HG03280 (cell line): ENCODE results near the gene ZFYVE16.
"Not testable (repeated sequence)": the region's sequence is repeated elsewhere in the genome, so short reads cannot be mapped to it uniquely, and the experiment has no call there.

Experiments
- ATAC-seq: cut with Tn5 transposase; IDR thresholded peaks from one replicate; pipeline ENCODE4 v1.9.1; 2021; ENCODE audit warnings: mild to moderate bottlenecking, moderate library complexity; ENCODE audit not compliant: unreplicated experiment

Gene ZFYVE16

GRCh38 chr5:80487444-80487828 is 79.6 kb downstream of the ZFYVE16 start:
- no peak for ATAC-seq

DNA sequence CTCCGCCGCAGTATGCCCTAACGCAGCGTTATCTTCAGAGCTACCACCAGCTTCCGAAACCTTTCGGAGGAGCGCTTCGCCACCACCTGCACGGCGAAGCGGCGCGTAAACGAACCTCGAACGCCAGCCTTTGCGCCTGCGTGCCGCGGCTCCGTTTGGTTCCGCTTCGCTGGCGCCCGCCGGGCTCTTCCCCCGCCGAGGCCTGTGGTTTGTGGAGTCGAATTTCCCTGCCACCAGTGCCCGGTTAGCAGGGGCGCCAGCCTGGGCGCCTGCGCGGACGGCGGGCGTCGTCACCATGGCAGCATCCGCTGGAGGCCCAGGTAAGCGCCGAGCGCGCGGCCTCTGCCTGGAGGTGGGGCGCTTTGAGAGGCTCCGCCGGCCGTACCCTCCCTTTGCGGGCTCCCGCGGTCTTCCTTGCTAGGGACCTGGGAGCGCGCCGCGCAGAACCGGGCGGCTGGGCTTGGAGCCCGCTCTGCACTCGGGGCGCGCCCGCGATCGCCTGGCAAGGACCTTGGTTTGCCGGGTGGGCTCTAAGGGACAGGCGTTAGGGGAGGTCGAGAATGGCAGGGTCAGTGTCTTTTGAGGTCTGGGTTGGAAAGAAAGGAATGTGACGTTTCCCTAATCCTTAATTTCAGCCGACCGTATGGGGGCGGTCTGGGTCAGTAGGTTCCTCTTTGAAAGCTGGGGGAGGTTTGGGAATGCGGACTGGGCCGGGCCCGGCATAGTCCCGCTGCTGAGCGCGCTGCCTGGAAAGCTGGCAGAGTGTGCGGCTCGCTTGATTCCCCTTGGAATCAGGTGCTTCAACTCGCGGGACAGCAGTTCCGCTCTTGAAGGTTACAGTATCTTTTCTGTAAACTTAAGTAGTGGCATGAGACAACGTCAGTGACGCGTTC is 80.2 kb downstream of the ZFYVE16 start, which contains the start of gene FAM151B:
FAM151B (plus strand) TSS at position 272 of the 893 bp plus-strand sequence; CDS start at position 296, 24 bp downstream.
- ATAC-seq, result peak; percentile 89

DNA sequence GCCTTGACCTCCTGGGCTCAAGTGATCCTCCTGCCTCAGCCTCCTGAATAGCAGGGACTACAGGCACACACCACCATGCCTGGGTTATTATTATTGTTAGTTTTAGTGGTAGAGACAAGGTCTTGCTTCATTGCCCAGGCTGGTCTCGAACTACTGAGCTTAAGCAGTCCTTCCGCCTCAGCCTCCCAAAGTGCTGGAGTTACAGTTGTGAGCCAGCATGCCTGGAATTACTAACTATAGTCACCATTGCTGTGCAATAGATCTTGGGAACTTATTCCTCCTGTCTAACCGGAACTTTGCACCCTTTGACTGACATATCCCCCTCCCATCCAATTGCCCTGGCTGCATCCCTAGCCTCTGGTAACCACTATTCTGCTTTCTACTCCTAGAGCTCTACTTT is 83.4 kb downstream of the ZFYVE16 start:
- ATAC-seq, result no peak

DNA sequence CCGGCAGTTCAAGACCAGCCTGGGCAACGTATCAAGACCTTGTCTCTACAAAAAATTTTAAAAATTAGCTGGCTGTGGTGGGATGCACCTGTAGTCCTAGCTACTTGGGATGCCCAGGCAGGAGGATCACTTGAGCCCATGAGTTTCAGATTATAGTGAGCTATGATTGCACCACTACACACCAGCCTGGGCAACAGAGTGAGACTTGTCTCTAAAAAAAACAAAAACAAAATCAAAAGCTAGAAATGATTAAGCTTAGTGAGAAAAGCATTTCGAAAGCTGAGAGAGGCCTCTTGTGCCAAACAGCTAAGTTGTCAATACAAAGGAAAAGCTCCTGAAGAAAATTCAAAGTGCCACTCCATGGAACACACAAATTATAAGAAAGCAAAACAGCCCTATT is 84.9 kb downstream of the ZFYVE16 start:
- ATAC-seq, result no peak

DNA sequence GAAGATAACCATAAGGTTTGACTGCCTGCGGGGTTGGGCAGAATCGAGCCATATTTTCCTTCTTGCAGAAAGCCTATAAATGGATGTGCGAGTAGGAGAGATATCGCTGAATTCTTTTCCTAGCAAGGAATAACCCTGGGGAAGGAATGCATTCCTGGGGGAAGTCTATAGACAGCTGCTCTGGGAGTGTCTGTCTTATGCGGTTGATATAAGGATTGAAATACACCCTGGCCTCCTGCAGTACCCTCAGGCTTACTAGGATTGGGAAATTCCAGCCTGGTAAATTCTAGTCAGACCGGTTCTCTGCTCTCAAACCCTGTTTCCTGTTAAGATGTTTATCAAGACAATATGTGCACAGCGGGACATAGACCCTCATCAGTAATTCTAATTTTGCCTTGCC is 85.6 kb downstream of the ZFYVE16 start:
- ATAC-seq, result not testable (repeated sequence)

DNA sequence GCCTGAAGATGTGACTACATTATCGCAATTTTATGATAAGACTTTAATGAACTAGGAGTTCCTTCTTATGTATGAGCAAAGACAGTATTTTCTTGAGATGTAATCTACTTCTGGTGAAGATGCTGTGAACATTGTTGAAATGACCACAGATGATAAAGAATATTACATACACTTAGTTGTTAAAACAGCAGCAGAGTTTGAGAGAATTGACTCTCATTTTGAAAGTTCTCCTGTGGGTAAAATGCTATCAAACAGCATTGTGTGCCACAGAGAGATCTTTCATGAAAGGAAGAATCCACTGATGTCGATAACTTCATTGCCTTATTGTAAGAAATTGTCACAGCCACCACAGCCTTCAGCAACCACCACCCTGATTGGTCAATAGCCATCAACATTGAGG is 88.0 kb downstream of the ZFYVE16 start:
- ATAC-seq, result no peak

- ATAC-seq, result no peak
Observed at GRCh38 chr5:80502800-80503199, 94.9 kb downstream of the ZFYVE16 start.

- ATAC-seq, result no peak
Observed at GRCh38 chr5:80503641-80504040, 95.8 kb downstream of the ZFYVE16 start.

GRCh38 chr5:80504833-80505232 is 97.0 kb downstream of the ZFYVE16 start:
- ATAC-seq, result no peak

DNA sequence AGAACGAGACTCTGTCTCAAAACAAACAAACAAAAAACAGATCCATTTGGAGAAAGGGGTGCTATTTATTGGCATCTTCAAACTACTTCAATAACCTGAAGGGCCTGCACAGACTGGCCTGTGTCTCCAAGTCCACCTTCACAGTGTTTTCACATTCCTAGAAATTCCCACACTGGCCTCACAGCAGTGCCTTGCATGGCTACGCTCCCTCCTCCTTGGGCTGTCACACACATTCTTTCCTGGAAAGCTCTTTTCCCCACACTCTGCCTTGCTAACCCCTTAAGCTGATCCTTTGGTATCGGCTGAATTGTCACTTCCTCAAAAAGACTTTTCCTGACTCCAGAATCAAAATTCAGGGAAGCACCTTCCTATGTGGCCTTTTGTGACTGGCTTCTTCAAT is 99.8 kb downstream of the ZFYVE16 start:
- ATAC-seq, result no peak

GRCh38 chr5:80508844-80509243 is 101.0 kb downstream of the ZFYVE16 start:
- no peak for ATAC-seq

DNA sequence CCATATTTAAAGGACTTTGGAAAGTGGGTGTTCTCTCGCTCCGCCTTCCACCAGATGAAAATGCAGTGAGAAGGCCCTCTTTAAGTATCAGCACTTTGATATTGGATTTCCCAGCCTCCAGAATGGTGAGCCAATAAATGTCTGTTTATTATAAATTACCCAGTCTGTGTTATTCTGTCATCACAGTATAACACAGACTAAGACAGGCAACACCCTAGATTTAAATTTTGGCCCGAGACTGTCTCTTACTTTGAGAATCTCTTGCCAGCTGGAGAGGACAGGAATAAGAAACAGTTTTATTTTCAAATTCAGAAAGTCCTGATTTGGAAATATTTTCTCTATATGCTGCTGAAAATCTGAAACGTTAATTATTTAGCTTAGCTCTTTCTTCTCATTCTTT is 101.5 kb downstream of the ZFYVE16 start:
- ATAC-seq, result no peak

DNA sequence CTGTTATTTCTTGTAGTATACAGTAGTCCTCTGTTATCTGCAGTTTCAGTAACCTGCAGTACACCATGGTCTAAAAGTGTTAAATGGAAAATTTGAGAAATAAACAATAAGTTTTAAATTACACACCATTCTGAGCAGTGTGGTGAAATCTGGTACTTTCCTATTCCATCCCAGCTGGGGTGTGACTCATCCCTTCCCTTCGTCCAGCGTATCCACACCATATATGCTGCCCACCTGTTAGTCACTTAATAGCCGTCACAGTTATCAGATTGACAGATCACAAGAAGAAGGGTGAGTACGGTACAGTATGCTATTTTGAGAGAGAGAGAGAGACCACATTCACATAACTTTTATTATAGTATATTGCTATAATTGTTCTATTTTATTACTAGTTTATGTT is 109.0 kb downstream of the ZFYVE16 start:
- no peak for ATAC-seq
